ENCODE results near the gene SLC8A1. TPM values are rescaled to one million over a fixed set of nuclear protein-coding genes. Genes with fewer than 3 reads are reported as not detected.

Gene SLC8A1
- total and polyA plus RNA-seq, 12 donors = 0.54 to 128 (median 18.5) TPM

DNA sequence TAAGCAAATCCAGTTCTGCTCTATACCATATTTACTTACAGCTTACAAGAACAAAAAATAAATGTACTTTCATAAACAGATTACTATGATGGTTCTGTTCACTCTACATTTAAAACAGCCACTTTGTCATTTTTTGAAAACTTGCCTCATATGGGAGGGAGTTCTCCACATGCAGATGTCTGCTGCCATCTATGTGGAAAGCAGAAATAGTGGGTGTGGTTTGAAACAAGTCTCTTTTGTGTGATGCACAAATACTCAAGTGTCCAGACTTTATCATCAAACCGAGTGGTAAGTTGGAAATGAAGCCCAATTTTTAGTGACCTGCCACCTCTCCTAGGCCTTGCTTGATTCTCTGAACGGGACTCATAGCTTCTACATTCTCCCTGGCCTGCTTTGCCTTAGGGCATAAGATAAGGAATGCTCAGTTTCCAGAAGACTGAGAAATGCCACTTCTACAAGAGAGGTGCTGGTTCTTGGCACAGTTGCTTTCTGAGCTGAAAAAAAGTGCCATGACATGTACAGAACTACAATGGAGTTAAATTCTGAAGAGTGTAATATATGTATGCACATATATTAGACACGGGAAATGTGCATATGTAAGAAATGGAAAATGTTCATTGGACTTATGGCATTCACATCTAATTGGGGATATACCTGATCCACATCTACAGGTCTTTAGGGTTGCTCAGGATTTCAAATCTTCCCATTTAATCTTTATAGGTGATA is 221.0 kb downstream of the SLC8A1 start:
- Histone ChIP-seq H3K9me3 (replicated peaks in 1 of 3) (no peaks in the 10 kb centered on the region), H3K36me3 (replicated peaks in 1 of 2) (no peaks in the 10 kb centered on the region), H3K4me3 (no peak overlapping the region), H3K27ac (no peak overlapping the region), H3K4me1 (replicated peaks in 1 of 2) (no peaks in the 10 kb centered on the region), H3K27me3 (no peaks in the 10 kb centered on the region)
- no peak for DNase-seq
- WGBS, 4 donors = 71 to 90% (median 75%) methylated on average over 3 of the region's 3 CpGs
- TF ChIP-seq POLR2A (IDR thresholded peaks at IDR 0.05) (no peak), CTCF (IDR thresholded peaks at IDR 0.05) (no peak)
- intact Hi-C loops (cut with DNase I) = no loop called here

- H3K27ac ChIP-seq = no peak overlapping the region
- intact Hi-C loops (cut with DNase I) = no loop called here
- TF ChIP-seq POLR2A (IDR thresholded peaks at IDR 0.05) = no peak
Measured at GRCh38 chr2:40230186-40230585, 221.7 kb downstream of the SLC8A1 start.

DNA sequence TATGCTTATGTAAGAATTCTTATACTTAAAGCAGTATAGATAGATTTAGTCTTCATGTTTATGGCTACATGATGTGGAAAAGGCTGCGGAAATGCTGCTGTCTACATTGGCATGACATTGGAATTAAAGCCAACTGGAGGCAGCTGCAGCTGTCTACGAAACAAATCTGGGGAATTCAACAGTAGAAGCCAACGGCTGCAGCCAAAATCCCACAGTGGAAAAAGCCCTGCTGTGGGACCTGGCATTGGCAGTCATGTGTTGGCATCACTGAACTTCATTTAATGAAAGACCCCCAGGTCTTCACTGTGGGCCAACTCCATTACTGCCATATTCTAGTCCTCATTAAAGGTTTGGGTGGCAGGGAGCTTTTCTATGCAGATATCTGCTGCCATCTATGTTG is 223.6 kb downstream of the SLC8A1 start:
- no peak overlapping the region for H3K27ac ChIP-seq

More at GRCh38 chr2:40230186-40230585, 221.7 kb downstream of the SLC8A1 start:
- 83 to 93% (median 90%) methylated on average over 1 of the region's 1 CpG for WGBS, 4 donors
- Histone ChIP-seq H3K4me1 (replicated peaks in 1 of 2) (no peaks in the 10 kb centered on the region), H3K9me3 (replicated peaks in 1 of 3) (no peaks in the 10 kb centered on the region), H3K27me3 (no peaks in the 10 kb centered on the region), H3K36me3 (replicated peaks in 1 of 2) (no peaks in the 10 kb centered on the region), H3K4me3 (no peak overlapping the region)
- DNase-seq = no peak

GRCh38 chr2:40227210-40227609 is 224.7 kb downstream of the SLC8A1 start:
- no peak overlapping the region for H3K27ac ChIP-seq
- 74 to 86% (median 83%) methylated on average over 4 of the region's 4 CpGs for WGBS, 4 donors
- no peaks in the 10 kb centered on the region for H3K27me3 ChIP-seq
- no peak for DNase-seq
- H3K4me3 ChIP-seq = no peak overlapping the region
- no peaks in the 10 kb centered on the region for H3K36me3 ChIP-seq (replicated peaks in 1 of 2)
- no peaks in the 10 kb centered on the region for H3K4me1 ChIP-seq (replicated peaks in 1 of 2)
- intact Hi-C loops (cut with DNase I) = no loop called here
- TF ChIP-seq CTCF (IDR thresholded peaks at IDR 0.05) (no peak), POLR2A (IDR thresholded peaks at IDR 0.05) (no peak)
- H3K9me3 ChIP-seq (replicated peaks in 1 of 3) = no peaks in the 10 kb centered on the region

More for the DNA sequence above, 223.6 kb downstream of the SLC8A1 start:
- WGBS, 4 donors = 77 to 90% (median 84%) methylated on average over 3 of the region's 3 CpGs
- no peak for TF ChIP-seq POLR2A (IDR thresholded peaks at IDR 0.05)
- no peak for TF ChIP-seq CTCF (IDR thresholded peaks at IDR 0.05)
- DNase-seq = no peak
- Histone ChIP-seq H3K36me3 (replicated peaks in 1 of 2) (no peaks in the 10 kb centered on the region), H3K9me3 (replicated peaks in 1 of 3) (no peaks in the 10 kb centered on the region), H3K4me1 (replicated peaks in 1 of 2) (no peaks in the 10 kb centered on the region), H3K27me3 (no peaks in the 10 kb centered on the region), H3K4me3 (no peak overlapping the region)
- intact Hi-C loops (cut with DNase I) = no loop called here

DNA sequence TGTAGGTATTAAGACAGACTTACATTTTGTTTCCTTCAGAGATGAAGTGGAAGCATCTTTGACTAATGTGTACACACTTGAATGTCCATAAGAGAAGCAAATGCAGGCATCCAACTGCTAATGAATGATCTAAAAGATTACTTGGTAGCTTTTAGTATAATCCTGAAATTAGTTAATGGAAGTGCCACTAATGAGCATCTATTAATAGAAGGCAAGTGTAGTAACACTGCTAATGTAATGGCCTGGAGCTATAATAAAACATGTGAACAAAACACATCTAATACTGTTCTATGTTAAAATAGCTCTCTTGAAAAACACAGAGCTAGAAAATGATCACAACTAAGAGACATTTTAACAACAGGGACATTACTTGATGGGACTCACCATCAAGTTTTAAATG is 225.3 kb downstream of the SLC8A1 start:
- no peak for DNase-seq
- Histone ChIP-seq H3K4me1 (replicated peaks in 1 of 2) (no peaks in the 10 kb centered on the region), H3K27ac (no peak overlapping the region), H3K9me3 (replicated peaks in 1 of 3) (no peaks in the 10 kb centered on the region), H3K4me3 (no peak overlapping the region), H3K36me3 (replicated peaks in 1 of 2) (no peaks in the 10 kb centered on the region), H3K27me3 (no peaks in the 10 kb centered on the region)
- TF ChIP-seq POLR2A (IDR thresholded peaks at IDR 0.05) (no peak), CTCF (IDR thresholded peaks at IDR 0.05) (no peak)
- intact Hi-C loops (cut with DNase I) = no loop called here

Measured in adrenal gland (tissue), 12 donors.